Measurements from ENCODE around the gene MAN1B1. TPM values are rescaled to one million over a fixed set of nuclear protein-coding genes. Genes with fewer than 3 reads are reported as not detected.
A peak's percentile ranks its signal among the peaks of the same experiment; 100 is the strongest.

MAN1B1 gene
- total RNA-seq, 4 donors from 2014 or later = 26.1 to 30.2 (median 29.3) TPM

GRCh38 chr9:137150617-137151457 is 64.1 kb downstream of the MAN1B1 start:
- Histone ChIP-seq H3K36me3 (no peaks in the 10 kb centered on the region), H3K9me3 (no peaks in the 10 kb centered on the region), H3K4me3 (no peak overlapping the region), H3K4me1 (no peaks in the 10 kb centered on the region), H3K27ac (no peak overlapping the region), H3K27me3 (peaks cover 78% of the 10 kb centered on the region)
- TF ChIP-seq POLR2AphosphoS5 (IDR thresholded peaks at IDR 0.05) (no peak), POLR2A (IDR thresholded peaks at IDR 0.05) (no peak), EP300 (IDR thresholded peaks at IDR 0.05) (no peak)
- TF ChIP-seq, protein P1, sequence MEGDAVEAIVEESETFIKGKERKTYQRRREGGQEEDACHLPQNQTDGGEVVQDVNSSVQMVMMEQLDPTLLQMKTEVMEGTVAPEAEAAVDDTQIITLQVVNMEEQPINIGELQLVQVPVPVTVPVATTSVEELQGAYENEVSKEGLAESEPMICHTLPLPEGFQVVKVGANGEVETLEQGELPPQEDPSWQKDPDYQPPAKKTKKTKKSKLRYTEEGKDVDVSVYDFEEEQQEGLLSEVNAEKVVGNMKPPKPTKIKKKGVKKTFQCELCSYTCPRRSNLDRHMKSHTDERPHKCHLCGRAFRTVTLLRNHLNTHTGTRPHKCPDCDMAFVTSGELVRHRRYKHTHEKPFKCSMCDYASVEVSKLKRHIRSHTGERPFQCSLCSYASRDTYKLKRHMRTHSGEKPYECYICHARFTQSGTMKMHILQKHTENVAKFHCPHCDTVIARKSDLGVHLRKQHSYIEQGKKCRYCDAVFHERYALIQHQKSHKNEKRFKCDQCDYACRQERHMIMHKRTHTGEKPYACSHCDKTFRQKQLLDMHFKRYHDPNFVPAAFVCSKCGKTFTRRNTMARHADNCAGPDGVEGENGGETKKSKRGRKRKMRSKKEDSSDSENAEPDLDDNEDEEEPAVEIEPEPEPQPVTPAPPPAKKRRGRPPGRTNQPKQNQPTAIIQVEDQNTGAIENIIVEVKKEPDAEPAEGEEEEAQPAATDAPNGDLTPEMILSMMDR (IDR thresholded peaks at IDR 0.05) = no peak
- 30 to 45% methylated on average over 4 of the region's 34 CpGs for WGBS, 2 donors (ENCODE audit: low coverage in 1 of 2)
- no peak for ATAC-seq

GRCh38 chr9:137152844-137153405 is 66.1 kb downstream of the MAN1B1 start:
- Histone ChIP-seq H3K27ac (no peak overlapping the region), H3K4me1 (peaks cover 0 to 13% (median 6%) of the 10 kb centered on the region in 3 donors), H3K36me3 (no peaks in the 10 kb centered on the region), H3K9me3 (no peaks in the 10 kb centered on the region), H3K27me3 (peaks cover 78% of the 10 kb centered on the region), H3K4me3 (no peak overlapping the region)
- no peak for TF ChIP-seq EP300 (IDR thresholded peaks at IDR 0.05)
- no peak for ATAC-seq
- 81 to 91% methylated on average over 6 to 7 of the region's 7 CpGs for WGBS, 2 donors (ENCODE audit: low coverage in 1 of 2)

- no peaks in the 10 kb centered on the region for H3K36me3 ChIP-seq
- ATAC-seq = peak; percentile 42
- H3K4me1 ChIP-seq = peaks cover 0 to 21% (median 6%) of the 10 kb centered on the region in 3 donors
- no CpG with 5 or more reads among the region's 65 CpGs for WGBS, 2 donors (ENCODE audit: low coverage in 1 of 2)
- peaks cover 81% of the 10 kb centered on the region for H3K27me3 ChIP-seq
- H3K27ac ChIP-seq = no peak overlapping the region
- TF ChIP-seq, protein P1 (IDR thresholded peaks at IDR 0.05) = no peak
- TF ChIP-seq EP300 (IDR thresholded peaks at IDR 0.05) (no peak), POLR2AphosphoS5 (IDR thresholded peaks at IDR 0.05) (no peak), POLR2A (IDR thresholded peaks at IDR 0.05) (no peak)
- H3K9me3 ChIP-seq = no peaks in the 10 kb centered on the region
- H3K4me3 ChIP-seq = peak overlapping the region in 1 of 2 donors; percentile 7
These were observed 70.0 kb downstream of the MAN1B1 start for GRCh38 chr9:137156567-137157375.

DNA sequence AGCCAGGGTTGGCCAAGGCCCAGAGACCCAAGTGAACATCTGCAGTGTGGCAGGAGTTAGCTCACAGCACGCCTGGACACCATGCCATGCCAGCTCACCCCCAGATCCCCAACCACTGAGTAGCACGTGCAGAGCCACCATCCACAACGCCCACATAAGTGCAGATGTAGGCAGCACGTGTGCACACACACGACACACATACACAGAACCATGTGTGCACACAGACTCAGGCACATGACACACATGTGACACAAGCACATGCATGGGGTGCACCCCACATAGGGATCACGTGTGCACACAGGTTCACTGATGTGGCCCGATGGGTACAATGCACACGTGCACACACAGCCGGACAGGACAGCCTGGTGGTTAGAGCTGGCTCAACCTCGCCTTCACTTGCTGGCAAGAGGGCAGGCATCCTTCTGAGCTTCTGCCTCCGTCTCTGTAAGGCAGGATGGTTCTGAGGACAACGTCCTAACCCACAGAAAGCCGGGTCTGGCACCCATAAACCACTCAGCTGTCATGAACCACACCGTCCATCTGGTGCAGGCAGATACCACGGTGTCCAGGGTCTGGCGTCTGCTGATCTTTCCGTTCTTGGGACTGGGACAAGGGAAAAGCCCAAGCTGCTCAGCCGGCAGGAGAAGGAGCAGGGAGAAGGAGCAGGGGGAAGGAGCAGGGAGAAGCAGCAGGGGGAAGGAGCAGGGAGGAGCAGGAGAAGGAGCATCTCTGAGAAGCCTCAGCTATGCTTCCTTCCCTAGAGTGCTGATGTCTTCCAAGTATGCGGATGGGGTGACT is 71.0 kb downstream of the MAN1B1 start:
- TF ChIP-seq POLR2A (IDR thresholded peaks at IDR 0.05) = no peak
- Histone ChIP-seq H3K4me1 (peaks cover 0 to 32% (median 15%) of the 10 kb centered on the region in 3 donors), H3K36me3 (no peaks in the 10 kb centered on the region), H3K27me3 (peaks cover 91% of the 10 kb centered on the region), H3K4me3 (no peak overlapping the region), H3K27ac (no peak overlapping the region), H3K9me3 (no peaks in the 10 kb centered on the region)
- WGBS, 2 donors (ENCODE audit: low coverage in 1 of 2) = 16 to 48% methylated on average over 4 to 6 of the region's 19 CpGs
- ATAC-seq = no peak

DNA sequence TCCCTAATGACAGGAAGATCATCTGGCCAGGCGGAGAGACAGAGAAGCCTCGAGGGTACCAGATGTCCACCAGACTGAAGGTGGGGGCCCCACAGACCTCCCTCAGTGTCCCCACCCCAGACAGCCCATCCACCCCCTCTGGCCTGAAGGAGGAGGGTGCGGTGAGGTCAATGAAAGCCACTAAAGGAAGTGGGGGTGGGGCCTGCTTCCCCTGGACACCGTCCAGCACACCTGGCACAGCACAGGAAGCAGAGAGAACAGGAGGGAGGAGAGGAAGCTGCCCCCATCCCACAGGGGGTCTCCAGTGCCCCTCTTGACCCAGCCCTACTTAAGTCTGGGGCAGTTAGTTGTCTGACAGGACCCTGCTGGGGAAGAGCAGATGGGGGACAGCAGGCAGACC is 71.8 kb downstream of the MAN1B1 start:
- TF ChIP-seq POLR2AphosphoS5 (IDR thresholded peaks at IDR 0.05) (no peak), POLR2A (IDR thresholded peaks at IDR 0.05) (no peak), EP300 (IDR thresholded peaks at IDR 0.05) (no peak)
- TF ChIP-seq, protein P1 (IDR thresholded peaks at IDR 0.05) = no peak
- H3K4me1 ChIP-seq = peaks cover 0 to 40% (median 21%) of the 10 kb centered on the region in 3 donors
- ATAC-seq = no peak
- 0 to 7% methylated on average over 1 to 2 of the region's 4 CpGs for WGBS, 2 donors (ENCODE audit: low coverage in 1 of 2)
- H3K27ac ChIP-seq = no peak overlapping the region
- no peaks in the 10 kb centered on the region for H3K9me3 ChIP-seq
- no peak overlapping the region for H3K4me3 ChIP-seq
- no peaks in the 10 kb centered on the region for H3K36me3 ChIP-seq
- H3K27me3 ChIP-seq = peaks cover 96% of the 10 kb centered on the region

Small RNA genes within 50 kb of the gene (small RNA-seq; reads per million reads assigned to genes)
- 0 to 0.38 (median 0.12) reads per million in 4 donors for gene RF00153

Other genes starting within 250 kb of the MAN1B1 start
- 10 to 100 TPM in 1 of 4 donors, 1 to 10 TPM in 3; 2.5 to 10.9 (median 5.7) TPM for gene AJM1, start 244.5 kb upstream of the MAN1B1 start, total RNA-seq
- 10 to 100 TPM; 33.7 to 63.5 (median 43.7) TPM for gene PHPT1, start 237.6 kb upstream of the MAN1B1 start, total RNA-seq
- gene MAMDC4, start 234.6 kb upstream of the MAN1B1 start, total RNA-seq = 1 to 10 TPM; 1.0 to 2.2 (median 1.8) TPM
- 100 to 1,000 TPM; 283 to 353 (median 323) TPM for gene EDF1, start 220.7 kb upstream of the MAN1B1 start, total RNA-seq
- gene TRAF2, start 200.5 kb upstream of the MAN1B1 start, total RNA-seq = 10 to 100 TPM in 2 of 4 donors, 1 to 10 TPM in 2; 3.8 to 17.1 (median 11.1) TPM
- gene FBXW5, start 142.2 kb upstream of the MAN1B1 start, total RNA-seq = 100 to 1,000 TPM; 171 to 310 (median 236) TPM
- gene C8G, start 141.7 kb upstream of the MAN1B1 start, total RNA-seq = not detected
- not detected for gene LCN12, start 134.7 kb upstream of the MAN1B1 start, total RNA-seq
- 100 to 1,000 TPM in 1 of 4 donors, 10 to 100 TPM in 2, 1 to 10 TPM in 1; 7.4 to 132 (median 29.7) TPM for gene PTGDS, start 109.5 kb upstream of the MAN1B1 start, total RNA-seq
- under 1 TPM in 2 of 4 donors, not detected in 2; 0.40 TPM for gene LCNL1, start 104.0 kb upstream of the MAN1B1 start, total RNA-seq
- 10 to 100 TPM; 24.2 to 42.6 (median 36.1) TPM for gene PAXX, start 94.6 kb upstream of the MAN1B1 start, total RNA-seq
- 1 to 10 TPM in 3 of 4 donors, under 1 TPM in 1; 0.81 to 5.4 (median 2.2) TPM for gene CLIC3, start 90.4 kb upstream of the MAN1B1 start, total RNA-seq
- gene ABCA2, start 58.7 kb upstream of the MAN1B1 start, total RNA-seq = 10 to 100 TPM; 13.5 to 24.3 (median 19.3) TPM
- under 1 TPM in 1 of 4 donors, not detected in 3; 0.20 TPM for gene FUT7, start 54.9 kb upstream of the MAN1B1 start, total RNA-seq
- 10 to 100 TPM; 50.4 to 69.9 (median 59.5) TPM for gene NPDC1, start 40.8 kb upstream of the MAN1B1 start, total RNA-seq
- gene ENTPD2, start 32.9 kb upstream of the MAN1B1 start, total RNA-seq = 1 to 10 TPM in 1 of 4 donors, under 1 TPM in 1, not detected in 2; 0.58 to 1.6 TPM
- 1 to 10 TPM in 1 of 4 donors, under 1 TPM in 3; 0.13 to 1.3 (median 0.19) TPM for gene SAPCD2, start 16.4 kb upstream of the MAN1B1 start, total RNA-seq
- gene UAP1L1, start 9.5 kb upstream of the MAN1B1 start, total RNA-seq = 1 to 10 TPM; 4.2 to 7.3 (median 6.0) TPM
- 100 to 1,000 TPM in 3 of 4 donors, 10 to 100 TPM in 1; 74.5 to 124 (median 111) TPM for gene DPP7, start 27.7 kb downstream of the MAN1B1 start, total RNA-seq
- under 1 TPM in 2 of 4 donors, not detected in 2; 0.08 to 0.13 TPM for gene GRIN1, start 52.2 kb downstream of the MAN1B1 start, total RNA-seq
- 1 to 10 TPM in 1 of 4 donors, not detected in 3; 7.7 TPM for gene LRRC26, start 83.1 kb downstream of the MAN1B1 start, total RNA-seq
- gene TMEM210, start 85.1 kb downstream of the MAN1B1 start, total RNA-seq = not detected
- gene ANAPC2, start 101.6 kb downstream of the MAN1B1 start, total RNA-seq = 10 to 100 TPM; 11.9 to 32.1 (median 23.7) TPM
- gene SSNA1, start 101.7 kb downstream of the MAN1B1 start, total RNA-seq = 10 to 100 TPM; 56.8 to 99.0 (median 73.8) TPM
- 10 to 100 TPM in 1 of 4 donors, 1 to 10 TPM in 3; 3.6 to 11.6 (median 6.1) TPM for gene TPRN, start 113.8 kb downstream of the MAN1B1 start, total RNA-seq
- 10 to 100 TPM; 21.9 to 36.1 (median 29.1) TPM for gene TMEM203, start 118.7 kb downstream of the MAN1B1 start, total RNA-seq
- gene NDOR1, start 118.7 kb downstream of the MAN1B1 start, total RNA-seq = 1 to 10 TPM; 4.6 to 9.8 (median 7.6) TPM
- gene RNF208, start 135.3 kb downstream of the MAN1B1 start, total RNA-seq = 1 to 10 TPM in 3 of 4 donors, not detected in 1; 1.6 to 5.3 (median 3.1) TPM
- gene CYSRT1, start 138.2 kb downstream of the MAN1B1 start, total RNA-seq = 1 to 10 TPM in 2 of 4 donors, not detected in 2; 1.1 to 5.8 TPM
- gene RNF224, start 140.5 kb downstream of the MAN1B1 start, total RNA-seq = under 1 TPM in 1 of 4 donors, not detected in 3; 0.57 TPM
- gene SLC34A3, start 143.9 kb downstream of the MAN1B1 start, total RNA-seq = not detected
- 100 to 1,000 TPM; 220 to 488 (median 265) TPM for gene TUBB4B, start 154.3 kb downstream of the MAN1B1 start, total RNA-seq
- not detected for gene STPG3, start 164.3 kb downstream of the MAN1B1 start, total RNA-seq
- gene NELFB, start 168.3 kb downstream of the MAN1B1 start, total RNA-seq = 10 to 100 TPM; 36.9 to 58.8 (median 45.2) TPM
- 1 to 10 TPM; 4.7 to 7.4 (median 6.9) TPM for gene TOR4A, start 190.7 kb downstream of the MAN1B1 start, total RNA-seq
- 10 to 100 TPM in 1 of 4 donors, 1 to 10 TPM in 3; 3.8 to 11.3 (median 4.3) TPM for gene NRARP, start 215.3 kb downstream of the MAN1B1 start, total RNA-seq